Effector CD4-positive, alpha-beta T cell (primary cell): ENCODE data around the gene GRAP.

Experiments used
- DNase-seq: peaks from one replicate; pipeline ENCODE4 v3.0.0-alpha.2; 2020

The GRAP gene

GRCh38 chr17:18981335-18981641, 65.5 kb downstream of the GRAP start:
- no peak for DNase-seq

- DNase-seq = no peak
Observed at GRCh38 chr17:18980682-18981334, 65.9 kb downstream of the GRAP start.

GRCh38 chr17:18978655-18979054, 68.1 kb downstream of the GRAP start:
- DNase-seq = no peak

GRCh38 chr17:18978050-18978449, 68.7 kb downstream of the GRAP start:
- no peak for DNase-seq

GRCh38 chr17:18977646-18978045, 69.1 kb downstream of the GRAP start:
- no peak for DNase-seq

GRCh38 chr17:18977021-18977420, 69.7 kb downstream of the GRAP start:
- DNase-seq = no peak

GRCh38 chr17:18976201-18976600, 70.6 kb downstream of the GRAP start:
- no peak for DNase-seq

- DNase-seq = no peak
Observed at GRCh38 chr17:18975597-18975996, 71.2 kb downstream of the GRAP start.

GRCh38 chr17:18974407-18975149, 72.2 kb downstream of the GRAP start:
- DNase-seq = no peak

GRCh38 chr17:18971801-18972200, 75.0 kb downstream of the GRAP start:
- no peak for DNase-seq
